Left lung (tissue), 10 donors: ENCODE data around the gene DPH2. TPM values are rescaled to one million over a fixed set of nuclear protein-coding genes. Genes with fewer than 3 reads are reported as not detected.

Source experiments
- ATAC-seq: fragments of 200-7000 bp; cut with Tn5 transposase; one replicate; pipeline ENCODE4 v1.9.1; 2020; ENCODE audit warnings: moderate library complexity
- DNase-seq, 4 donors: peaks; one replicate each; pipeline ENCODE4 v3.0.0-alpha.2; 2013 to 2020
- H3K27ac ChIP-seq, 2 donors: fragments of 200-600 bp; sonication (generic) in 1 of 2; one replicate each; pipeline versions ENCODE4 v1.5.0 to v1.8.0; 2020 to 2021
- H3K27me3 ChIP-seq, 2 donors: fragments of 200-600 bp; sonication (generic) in 1 of 2; one replicate each; pipeline versions ENCODE4 v1.5.0 to v1.8.0; 2020 to 2021
- H3K36me3 ChIP-seq, 2 donors: fragments of 200-600 bp; sonication (generic) in 1 of 2; one replicate each; pipeline versions ENCODE4 v1.5.0 to v1.8.0; 2020 to 2021
- H3K4me1 ChIP-seq, 2 donors: fragments of 200-600 bp; one replicate each; pipeline ENCODE4 v1.8.0; 2021
- H3K4me3 ChIP-seq, 2 donors: fragments of 200-600 bp; sonication (generic) in 1 of 2; one replicate each; pipeline versions ENCODE4 v1.5.0 to v1.8.0; 2020 to 2021; ENCODE audit warnings: mild to moderate bottlenecking in 1 of 2
- H3K9me3 ChIP-seq, 2 donors: fragments of 200-600 bp; sonication (generic) in 1 of 2; one replicate each; pipeline versions ENCODE4 v1.5.0 to v1.8.0; 2020 to 2021
- intact Hi-C, 2 donors: fragments of 100-400 bp; cut with DNase I; formaldehyde crosslinking; loops; one replicate each; pipeline versions ENCODE4 v1.11.2 to v1.14.2; 2022
- polyA plus RNA-seq, 6 donors: library from polyadenylated mRNA; unstranded; fragments of 120-200 nt; gene quantifications; one replicate each; pipeline ENCODE4 v1.2.1, GENCODE V29; 2013; ENCODE audit not compliant: insufficient read length in 6 of 6
- total RNA-seq, 2 donors: library from RNA; stranded (reverse); fragmentation: NEBNext Ultra II Directional; extraction: Animal tissue kit (Norgen Biotek cat#: 25700); gene quantifications; one replicate each; pipeline ENCODE4 v1.2.1, GENCODE V29; 2021
- TF ChIP-seq, protein P1 (sequence below), 2 donors: fragments of 200-600 bp; sonication (generic) in 1 of 2; IDR thresholded peaks; one replicate each; pipeline versions ENCODE4 v1.5.0 to v1.8.0; 2021; ENCODE audit warnings: antibody characterized with exemption in 2 of 2
- donor health status: DM: no; HTN: yes; CAD: no.
- donor health status: DM: no; HTN: no; CAD: no.

Gene DPH2
- total and polyA plus RNA-seq, 8 donors, result 13.5 to 24.8 (median 18.9) TPM

DNA sequence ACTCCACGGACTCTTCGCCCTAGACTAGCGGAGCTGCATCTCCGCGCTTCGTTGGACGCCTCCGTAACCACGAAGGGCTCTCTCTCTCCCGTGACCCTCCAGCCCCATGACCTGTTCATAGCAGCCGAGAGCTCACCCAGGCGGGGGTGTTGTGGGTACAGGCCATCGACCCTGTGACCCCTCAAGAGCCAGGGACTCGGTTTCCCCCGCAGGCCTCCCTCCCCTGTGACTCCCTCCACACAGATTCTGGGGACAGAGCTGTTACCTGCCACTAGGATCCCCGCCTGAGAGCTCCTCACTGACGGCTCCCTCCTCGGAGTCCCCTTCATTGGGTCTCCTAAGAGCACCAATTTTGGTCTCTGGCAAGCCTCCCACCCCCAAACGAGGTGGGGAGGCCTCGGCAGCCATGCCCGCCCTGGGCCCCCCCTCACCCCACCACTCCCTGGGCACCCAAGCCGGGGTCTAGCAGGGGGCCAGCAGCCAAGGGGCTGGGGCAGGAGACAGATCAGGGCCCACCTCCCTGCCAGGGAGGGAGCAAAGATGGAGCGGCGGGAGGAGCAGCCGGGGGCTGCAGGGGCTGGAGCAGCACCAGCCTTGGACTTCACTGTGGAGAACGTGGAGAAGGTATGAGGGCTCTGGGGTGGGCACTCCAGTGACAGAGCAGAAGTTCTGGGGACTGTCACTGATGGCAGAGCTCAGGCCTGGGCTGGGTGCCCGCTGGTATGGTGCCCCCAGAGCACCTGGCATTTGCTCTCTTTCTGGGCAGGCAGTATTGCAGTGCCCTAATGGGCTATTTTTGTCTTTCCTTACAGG lies 22.5 kb upstream of the DPH2 start:
- intact Hi-C loops, result no loop called here
- peak overlapping the region; percentile 79 to 91 for H3K4me3 ChIP-seq
- H3K9me3 ChIP-seq, result no peaks in the 10 kb centered on the region
- no peaks in the 10 kb centered on the region for H3K27me3 ChIP-seq
- TF ChIP-seq, protein P1, sequence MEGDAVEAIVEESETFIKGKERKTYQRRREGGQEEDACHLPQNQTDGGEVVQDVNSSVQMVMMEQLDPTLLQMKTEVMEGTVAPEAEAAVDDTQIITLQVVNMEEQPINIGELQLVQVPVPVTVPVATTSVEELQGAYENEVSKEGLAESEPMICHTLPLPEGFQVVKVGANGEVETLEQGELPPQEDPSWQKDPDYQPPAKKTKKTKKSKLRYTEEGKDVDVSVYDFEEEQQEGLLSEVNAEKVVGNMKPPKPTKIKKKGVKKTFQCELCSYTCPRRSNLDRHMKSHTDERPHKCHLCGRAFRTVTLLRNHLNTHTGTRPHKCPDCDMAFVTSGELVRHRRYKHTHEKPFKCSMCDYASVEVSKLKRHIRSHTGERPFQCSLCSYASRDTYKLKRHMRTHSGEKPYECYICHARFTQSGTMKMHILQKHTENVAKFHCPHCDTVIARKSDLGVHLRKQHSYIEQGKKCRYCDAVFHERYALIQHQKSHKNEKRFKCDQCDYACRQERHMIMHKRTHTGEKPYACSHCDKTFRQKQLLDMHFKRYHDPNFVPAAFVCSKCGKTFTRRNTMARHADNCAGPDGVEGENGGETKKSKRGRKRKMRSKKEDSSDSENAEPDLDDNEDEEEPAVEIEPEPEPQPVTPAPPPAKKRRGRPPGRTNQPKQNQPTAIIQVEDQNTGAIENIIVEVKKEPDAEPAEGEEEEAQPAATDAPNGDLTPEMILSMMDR (IDR thresholded peaks at IDR 0.05), result no peak
- ATAC-seq, result no peak
- peaks cover 12 to 36% of the 10 kb centered on the region in 2 donors for H3K4me1 ChIP-seq
- no peak for DNase-seq
- H3K36me3 ChIP-seq, result peaks cover 0 to 11% of the 10 kb centered on the region in 2 donors
- peak overlapping the region; percentile 92 to 96 for H3K27ac ChIP-seq

DNA sequence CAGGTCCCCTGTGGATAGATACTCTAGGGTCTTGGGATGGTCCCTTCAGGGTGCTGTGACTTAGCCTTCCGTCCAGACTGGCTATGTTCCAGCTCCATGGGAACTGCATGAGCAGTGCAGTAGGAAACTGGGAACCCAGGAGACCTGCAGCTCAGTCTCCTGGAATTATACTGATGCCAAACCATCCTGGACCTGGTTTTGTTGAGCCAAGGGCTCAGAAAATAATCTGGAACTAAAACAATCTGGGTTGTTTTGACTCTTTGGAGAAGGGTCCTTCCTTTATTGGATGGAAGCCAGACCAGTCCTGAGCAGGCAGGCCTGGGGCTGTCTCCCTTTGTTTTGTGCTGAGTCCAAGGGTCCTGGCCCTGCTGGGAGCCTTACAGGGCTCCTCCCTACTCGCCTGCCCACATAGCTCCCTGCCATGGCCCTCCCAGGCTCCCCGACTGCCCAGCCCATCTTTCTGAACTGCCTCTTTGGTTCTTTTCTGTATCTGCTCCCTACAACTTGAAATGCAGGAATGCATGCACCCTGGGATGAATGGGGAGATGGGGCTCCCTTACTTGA lies 21.9 kb upstream of the DPH2 start:
- H3K4me1 ChIP-seq, result peaks cover 12 to 36% of the 10 kb centered on the region in 2 donors
- TF ChIP-seq, protein P1 (IDR thresholded peaks at IDR 0.05), result no peak
- peaks cover 0 to 11% of the 10 kb centered on the region in 2 donors for H3K36me3 ChIP-seq
- intact Hi-C loops, result no loop called here
- ATAC-seq (no peak), DNase-seq (no peak)
- no peaks in the 10 kb centered on the region for H3K27me3 ChIP-seq
- H3K9me3 ChIP-seq, result no peaks in the 10 kb centered on the region
- peak overlapping the region; percentile 79 to 91 for H3K4me3 ChIP-seq
- H3K27ac ChIP-seq, result no peak overlapping the region

DNA sequence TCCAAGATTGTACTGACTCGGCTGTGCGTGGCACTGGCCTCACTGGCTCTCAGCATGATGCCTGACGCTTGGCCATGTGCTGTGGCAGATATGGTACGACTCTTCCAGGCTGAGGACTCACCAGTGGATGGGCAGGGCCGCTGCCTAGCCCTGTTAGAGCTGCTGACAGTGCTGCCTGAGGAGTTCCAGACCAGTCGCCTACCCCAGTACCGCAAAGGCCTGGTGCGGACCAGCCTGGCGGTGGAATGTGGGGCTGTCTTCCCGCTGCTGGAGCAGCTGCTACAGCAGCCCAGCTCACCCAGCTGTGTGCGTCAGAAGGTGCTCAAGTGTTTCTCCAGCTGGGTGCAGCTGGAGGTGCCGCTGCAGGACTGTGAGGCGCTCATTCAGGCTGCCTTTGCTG lies 20.1 kb upstream of the DPH2 start:
- TF ChIP-seq, protein P1 (IDR thresholded peaks at IDR 0.05), result no peak
- intact Hi-C loops, result no loop called here
- ATAC-seq, result no peak
- Histone ChIP-seq H3K4me3 (no peak overlapping the region), H3K36me3 (peaks cover 0 to 16% of the 10 kb centered on the region in 2 donors), H3K27ac (no peak overlapping the region), H3K9me3 (no peaks in the 10 kb centered on the region), H3K27me3 (no peaks in the 10 kb centered on the region), H3K4me1 (peaks cover 12 to 36% of the 10 kb centered on the region in 2 donors)
- DNase-seq, result no peak

DNA sequence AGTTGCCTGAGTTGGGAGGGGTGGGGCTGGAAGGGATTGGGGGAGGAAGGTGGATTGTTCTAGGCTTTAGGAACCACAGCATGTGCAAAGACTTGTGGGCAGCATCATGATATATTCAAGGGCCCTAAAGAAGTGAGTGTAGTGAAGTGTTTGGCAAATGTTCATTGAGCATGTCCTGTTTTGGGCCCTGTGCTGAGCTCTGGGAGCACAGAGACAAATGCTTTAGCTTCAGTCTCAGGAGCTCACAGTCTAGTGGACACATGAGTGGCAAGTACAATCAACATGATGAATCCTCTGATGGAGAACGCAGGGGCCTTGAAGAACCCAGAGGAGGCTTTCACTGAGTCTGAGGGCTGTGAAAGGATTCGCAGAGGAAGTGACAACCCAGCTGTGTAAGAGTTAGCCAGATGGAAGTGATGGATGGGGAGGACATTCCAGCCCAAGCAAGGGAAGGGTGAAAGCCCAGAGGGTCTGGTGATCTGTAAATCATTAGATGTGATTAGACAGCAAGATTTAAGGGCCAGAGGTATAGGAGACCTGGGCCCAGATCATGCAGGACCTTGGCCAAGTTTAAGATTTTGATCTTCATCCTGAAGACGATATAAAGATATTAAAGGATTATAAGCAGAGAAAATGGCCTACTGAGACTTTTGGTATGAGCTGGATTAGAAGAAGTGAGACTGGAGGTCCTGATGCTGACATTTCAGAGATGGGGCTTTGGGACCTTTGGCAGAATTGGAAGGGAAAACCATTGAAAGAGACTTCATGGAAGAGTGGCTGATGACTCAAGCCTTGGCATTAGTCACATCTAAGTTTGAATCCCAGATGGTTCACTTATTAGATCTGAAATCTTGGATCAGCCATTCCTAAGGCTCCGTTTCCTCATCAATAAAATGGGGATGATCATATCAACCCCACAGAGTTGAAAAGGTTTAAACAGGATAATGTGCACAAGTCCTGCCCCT lies 18.5 kb upstream of the DPH2 start:
- intact Hi-C loops, result no loop called here
- ATAC-seq, result no peak
- TF ChIP-seq, protein P1 (IDR thresholded peaks at IDR 0.05), result no peak

More for the DNA sequence above, 18.5 kb upstream of the DPH2 start:
- Histone ChIP-seq H3K4me3 (no peak overlapping the region), H3K4me1 (peaks cover 12 to 23% of the 10 kb centered on the region in 2 donors), H3K27me3 (no peaks in the 10 kb centered on the region), H3K27ac (no peak overlapping the region), H3K36me3 (peaks cover 0 to 19% of the 10 kb centered on the region in 2 donors), H3K9me3 (no peaks in the 10 kb centered on the region)
- no peak for DNase-seq
